ENCODE data around the gene VAV3.

DNA sequence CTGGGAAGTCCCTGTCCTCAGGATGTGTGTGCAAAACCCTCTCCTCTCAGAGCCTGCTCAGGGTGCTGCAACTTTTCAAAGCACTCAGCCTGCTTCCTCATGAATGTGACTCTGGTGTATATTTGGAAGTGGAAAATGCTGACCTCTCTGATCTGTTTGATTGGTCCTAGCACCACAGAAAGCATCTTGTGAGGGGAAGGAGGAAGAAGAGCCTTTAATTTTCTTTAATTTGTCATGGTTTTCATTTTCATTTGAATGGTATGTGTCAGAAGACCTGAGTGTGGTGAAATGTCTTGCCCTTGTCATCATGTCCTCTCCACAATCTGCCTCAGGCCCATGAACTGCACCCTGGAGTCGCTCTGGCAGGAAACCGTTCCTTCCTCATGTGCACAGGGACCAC lies 440.7 kb downstream of the VAV3 start:
- TF ChIP-seq EP300 (IDR thresholded peaks at IDR 0.05) (no peak), POLR2A (IDR thresholded peaks at IDR 0.05; ENCODE audit: low read depth) (no peak)
- TF ChIP-seq, protein P1, sequence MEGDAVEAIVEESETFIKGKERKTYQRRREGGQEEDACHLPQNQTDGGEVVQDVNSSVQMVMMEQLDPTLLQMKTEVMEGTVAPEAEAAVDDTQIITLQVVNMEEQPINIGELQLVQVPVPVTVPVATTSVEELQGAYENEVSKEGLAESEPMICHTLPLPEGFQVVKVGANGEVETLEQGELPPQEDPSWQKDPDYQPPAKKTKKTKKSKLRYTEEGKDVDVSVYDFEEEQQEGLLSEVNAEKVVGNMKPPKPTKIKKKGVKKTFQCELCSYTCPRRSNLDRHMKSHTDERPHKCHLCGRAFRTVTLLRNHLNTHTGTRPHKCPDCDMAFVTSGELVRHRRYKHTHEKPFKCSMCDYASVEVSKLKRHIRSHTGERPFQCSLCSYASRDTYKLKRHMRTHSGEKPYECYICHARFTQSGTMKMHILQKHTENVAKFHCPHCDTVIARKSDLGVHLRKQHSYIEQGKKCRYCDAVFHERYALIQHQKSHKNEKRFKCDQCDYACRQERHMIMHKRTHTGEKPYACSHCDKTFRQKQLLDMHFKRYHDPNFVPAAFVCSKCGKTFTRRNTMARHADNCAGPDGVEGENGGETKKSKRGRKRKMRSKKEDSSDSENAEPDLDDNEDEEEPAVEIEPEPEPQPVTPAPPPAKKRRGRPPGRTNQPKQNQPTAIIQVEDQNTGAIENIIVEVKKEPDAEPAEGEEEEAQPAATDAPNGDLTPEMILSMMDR (IDR thresholded peaks at IDR 0.05), result no peak
